Hypothalamus (tissue), 51 donors: ENCODE results near the gene HNRNPA3.
"Not testable (repeated sequence)": the region's sequence is repeated elsewhere in the genome, so short reads cannot be mapped to it uniquely, and the experiment has no call there.

Experiments used
- DNase-seq, 51 donors: peaks; one replicate each; lab custom pipeline; 2025; lab: John Stamatoyannopoulos, UW

HNRNPA3 gene

GRCh38 chr2:177252808-177253531 lies 40.4 kb downstream of the HNRNPA3 start:
- no peak for DNase-seq

- no peak for DNase-seq
Observed at GRCh38 chr2:177253704-177254103, 41.1 kb downstream of the HNRNPA3 start.

DNA sequence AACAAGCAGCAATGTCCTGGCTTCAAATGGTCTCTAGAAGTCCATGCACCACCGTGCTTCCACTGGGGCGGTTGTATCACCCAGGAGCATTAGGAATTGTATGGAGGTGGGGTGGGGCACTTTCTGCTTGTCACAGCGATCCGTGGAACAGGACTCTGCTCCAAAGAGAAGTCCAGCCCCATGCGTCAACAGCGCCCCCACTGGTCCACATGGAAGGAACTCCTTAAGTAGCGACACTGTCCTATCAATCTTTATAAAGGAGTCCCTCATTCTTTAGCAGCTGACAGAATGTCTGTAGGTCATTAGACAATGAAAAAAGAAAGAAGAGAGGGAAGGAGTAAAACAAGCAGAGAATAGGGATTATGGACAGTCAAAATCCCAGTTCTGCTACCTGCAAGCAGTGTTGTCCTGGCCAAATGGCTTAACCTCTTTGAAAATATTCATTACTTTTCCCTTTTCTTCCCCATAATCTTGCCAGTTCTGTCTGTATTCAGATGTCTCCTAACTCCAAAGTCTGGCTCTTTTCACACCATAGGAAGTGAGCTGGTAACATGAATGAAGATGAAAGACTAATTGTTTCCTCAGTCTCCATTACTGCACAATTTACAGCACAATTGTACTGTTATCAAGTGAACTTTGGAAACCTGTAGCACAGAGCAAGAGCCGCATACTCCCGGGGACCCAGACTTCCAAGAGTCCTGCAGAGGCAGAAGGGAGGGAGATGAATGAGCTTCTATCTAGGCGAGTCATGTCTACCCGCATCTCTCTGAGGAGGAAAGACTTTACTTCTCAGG lies 42.0 kb downstream of the HNRNPA3 start:
- DNase-seq, result peak in 23 of 51 donors; percentile 12 to 62 (median 34)

GRCh38 chr2:177255227-177255601 lies 42.6 kb downstream of the HNRNPA3 start:
- DNase-seq, result no peak

GRCh38 chr2:177256026-177256425 lies 43.4 kb downstream of the HNRNPA3 start:
- DNase-seq, result no peak

DNA sequence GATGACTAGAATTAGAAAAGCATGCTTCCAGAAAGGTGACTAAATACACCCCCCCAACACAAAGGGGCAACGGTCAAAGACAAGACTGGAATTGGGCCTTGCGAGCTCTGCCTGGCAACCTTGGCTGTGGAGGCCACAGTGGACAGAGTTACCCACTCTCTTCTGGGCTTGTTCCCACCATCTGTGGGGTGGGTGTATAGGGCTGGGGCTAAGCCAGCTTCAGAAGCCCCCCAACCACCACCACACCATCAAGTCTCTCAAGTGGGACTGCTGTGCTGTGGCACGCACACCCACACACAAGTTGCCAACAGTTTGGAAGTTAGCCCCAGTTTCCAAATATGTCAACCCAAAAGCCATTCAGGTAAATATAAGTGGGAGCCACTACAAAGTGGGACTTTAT lies 44.1 kb downstream of the HNRNPA3 start:
- no peak for DNase-seq

GRCh38 chr2:177257471-177257870 lies 44.9 kb downstream of the HNRNPA3 start:
- DNase-seq, result no peak

- no peak for DNase-seq
Observed at GRCh38 chr2:177258059-177258458, 45.5 kb downstream of the HNRNPA3 start.

GRCh38 chr2:177260379-177260778 lies 47.8 kb downstream of the HNRNPA3 start:
- DNase-seq, result no peak

DNA sequence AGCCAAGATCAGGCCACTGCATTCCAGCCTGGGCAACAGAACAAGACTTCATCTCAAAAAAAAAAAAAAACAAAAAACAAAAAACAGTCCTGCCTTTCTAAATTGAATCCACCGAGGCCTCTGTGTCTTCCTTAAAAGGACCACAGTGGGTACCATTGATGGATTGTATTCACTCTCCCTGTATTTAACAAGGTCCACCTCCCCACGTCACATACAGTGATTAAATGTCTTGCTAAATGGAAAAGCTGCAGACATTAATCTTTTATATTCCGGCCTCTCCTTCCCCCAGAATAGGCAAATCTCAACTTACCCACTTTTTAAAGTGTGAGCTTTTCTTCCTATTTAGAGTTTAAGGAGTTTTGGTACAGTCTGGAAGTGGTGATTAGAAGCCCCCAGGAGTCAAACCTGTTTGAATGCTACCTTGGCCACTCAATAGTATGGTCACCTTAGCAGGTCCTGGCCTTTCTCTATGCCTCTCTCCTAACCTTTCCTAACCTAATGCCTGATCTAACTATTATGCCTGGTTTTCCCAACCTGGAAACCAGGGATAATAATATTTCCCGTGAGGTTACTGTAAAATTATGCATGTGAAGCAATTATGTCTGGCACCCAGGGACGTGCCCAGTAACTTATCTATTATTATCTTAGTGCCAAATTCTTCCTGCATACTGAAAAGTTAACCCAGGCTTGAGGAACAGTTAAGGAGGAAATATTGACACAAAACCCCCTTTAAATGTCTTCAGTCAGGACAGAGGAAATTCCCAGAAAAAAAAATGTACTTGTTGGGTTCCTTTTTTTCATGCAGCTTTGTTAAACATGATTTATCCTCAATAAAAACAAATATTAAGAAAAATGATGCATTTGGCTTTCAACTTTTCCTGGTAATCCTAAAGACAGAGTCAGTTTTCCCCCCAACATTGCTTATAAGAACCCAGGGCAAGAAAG lies 48.8 kb downstream of the HNRNPA3 start:
- DNase-seq, result no peak

GRCh38 chr2:177262092-177262491 lies 49.5 kb downstream of the HNRNPA3 start:
- DNase-seq, result peak in 1 of 51 donors; percentile 29

- no peak for DNase-seq
Observed at GRCh38 chr2:177262958-177263450, 50.4 kb downstream of the HNRNPA3 start.

DNA sequence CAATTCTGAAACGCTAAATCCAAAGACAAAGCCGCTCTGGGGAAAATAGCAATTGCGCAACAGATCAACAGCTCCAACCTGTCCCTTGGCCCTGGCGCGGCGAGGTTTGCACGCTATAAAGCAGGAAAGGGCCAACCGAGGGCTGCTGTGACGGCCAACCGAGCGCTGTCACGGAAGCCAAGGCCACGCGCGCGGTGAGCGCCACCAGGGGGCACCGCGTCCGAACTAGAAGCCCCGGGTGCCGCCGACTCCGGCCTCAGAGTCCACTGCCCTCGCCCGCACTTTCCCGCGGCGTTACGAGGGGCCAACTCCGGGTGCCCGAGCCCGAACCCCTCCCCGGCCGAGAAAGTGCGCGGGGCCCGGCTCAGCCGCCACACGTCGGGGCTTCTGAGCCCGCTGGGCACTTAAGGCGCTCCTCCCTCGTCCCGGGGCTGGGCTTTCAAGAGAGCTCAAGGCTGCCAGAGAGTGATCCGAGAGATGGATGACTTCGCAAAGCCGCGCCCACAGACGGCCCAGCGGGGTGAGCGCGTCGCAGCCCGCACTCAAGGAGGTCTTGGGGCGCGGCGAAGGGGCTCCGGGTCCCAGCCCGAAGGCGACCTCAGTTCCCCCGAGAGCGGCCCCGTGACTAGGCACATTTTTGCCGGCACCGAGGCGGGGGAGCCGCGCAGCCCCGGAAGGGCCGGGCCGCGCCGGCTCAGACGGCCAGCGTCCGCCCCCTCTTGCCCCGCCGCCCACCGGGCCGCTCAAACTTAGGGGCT lies 51.0 kb downstream of the HNRNPA3 start:
- peak; percentile 65 to 98 (median 93) for DNase-seq

- peak in 11 of 51 donors; percentile 42 to 85 (median 62) for DNase-seq
Observed at GRCh38 chr2:177264209-177264692, 51.7 kb downstream of the HNRNPA3 start.

DNA sequence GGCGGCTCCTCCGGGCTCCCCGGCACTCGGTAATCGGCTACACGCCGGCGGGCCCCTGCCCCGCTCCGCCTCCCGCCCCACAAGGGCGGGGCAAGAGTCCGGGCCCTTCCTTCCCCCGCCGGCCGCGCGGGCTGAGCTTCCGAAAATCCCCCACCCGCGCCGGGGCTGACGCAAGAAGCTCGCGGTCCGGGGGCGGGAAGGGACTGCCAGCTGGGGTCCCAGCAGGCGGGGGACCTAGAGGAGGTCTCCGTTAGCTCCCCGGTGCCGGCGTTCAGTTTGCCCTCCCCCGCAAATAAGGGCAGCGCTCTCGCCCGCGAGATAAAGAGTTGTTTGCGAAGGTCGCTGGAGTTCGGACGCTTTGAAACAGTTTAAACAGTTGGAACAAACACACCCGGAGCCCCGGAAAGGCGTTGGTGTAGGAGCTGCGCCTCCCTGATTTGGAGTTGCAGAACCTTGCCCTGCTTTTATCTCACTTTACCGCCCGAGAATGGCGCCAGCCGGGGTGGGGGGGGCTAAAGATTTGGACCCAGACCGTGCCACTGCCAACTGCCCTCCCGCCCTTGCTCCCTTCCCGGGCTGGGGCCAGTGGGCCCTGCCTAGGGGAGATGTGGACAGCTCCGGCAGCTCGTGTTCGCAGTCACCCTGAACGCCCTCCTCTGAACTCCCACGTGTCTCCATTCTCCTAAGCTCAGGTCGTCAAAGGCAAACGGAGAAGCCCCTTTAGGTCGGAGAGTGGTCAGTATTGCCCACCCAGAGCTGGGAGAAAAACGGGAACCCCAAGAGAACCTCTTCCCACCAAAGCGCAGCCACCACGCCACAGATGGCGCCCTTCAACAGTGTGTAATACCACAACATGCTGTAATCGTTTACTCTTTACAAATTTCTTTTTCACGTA lies 52.3 kb downstream of the HNRNPA3 start, which contains the start of gene NFE2L2:
Gene NFE2L2, minus strand, starts transcription at position 35 of the 895 bp plus-strand sequence. CDS start 151 bp downstream, outside the sequence.
- DNase-seq, result peak; percentile 60 to 97 (median 88)

- no peak for DNase-seq
Observed at GRCh38 chr2:177265824-177266817, 53.5 kb downstream of the HNRNPA3 start.

GRCh38 chr2:177266955-177267354 lies 54.4 kb downstream of the HNRNPA3 start:
- DNase-seq, result not testable (repeated sequence)
